GM12878 (cell line): ENCODE results near the gene GNAQ. TPM values are rescaled to one million over a fixed set of nuclear protein-coding genes. Genes with fewer than 3 reads are reported as not detected.

Source experiments
- ATAC-seq: fragments of 200-7000 bp; cut with Tn5 transposase; 3 replicates; pipeline ENCODE4 v1.9.1; 2020; ENCODE audit warnings: mild to moderate bottlenecking, moderate library complexity
- BruUV-seq: library from RNA; stranded (reverse); fragments of 400-500 nt; replicated peaks from 2 replicates; lab custom pipeline; 2021; lab: Mats Ljungman, UMichigan
- CTCF ChIA-PET: fragments of 300-600 bp; sonication (Branson Sonifier 250); formaldehyde crosslinking; extraction: SDS; loops from one replicate; lab custom pipeline; 2021; ENCODE audit warnings: inconsistent platforms; lab: Yijun Ruan, JAX
- POLR2A ChIA-PET: fragments of 350-600 bp; formaldehyde crosslinking; extraction: SDS; loops from one replicate; lab custom pipeline; 2021; ENCODE audit warnings: inconsistent platforms; lab: Charles Lee
- RAD21 ChIA-PET: fragments of 300-600 bp; sonication (Branson Sonifier 250); formaldehyde crosslinking; loops from one replicate; lab custom pipeline; 2023; ENCODE audit warnings: antibody characterized with exemption; ENCODE audit not compliant: unreplicated experiment; lab: Charles Lee
- SMC1A ChIA-PET: fragments of 300-600 bp; sonication (Branson Sonifier 250); formaldehyde crosslinking; loops from one replicate; lab custom pipeline; 2023; ENCODE audit not compliant: unreplicated experiment, uncharacterized antibody; lab: Charles Lee
- DNase-seq: peaks from one replicate; pipeline ENCODE4 v3.0.0-alpha.2; 2011; ENCODE audit warnings: low read depth, low spot score
- FAIRE-seq: peaks from 3 replicates; lab custom pipeline; 2011; peaks lifted over from hg19 to GRCh38; lab: Jason Lieb, UNC
- H2AFZ ChIP-seq: 2 replicates; pipeline ENCODE4 v1.6.0; 2011; ENCODE audit warnings: low read depth, low read length, control low read depth; ENCODE audit not compliant: control insufficient read depth
- H3K27ac ChIP-seq: 2 replicates; pipeline ENCODE4 v1.5.1; 2011; ENCODE audit warnings: control low read depth; ENCODE audit not compliant: control insufficient read depth, insufficient read depth
- H3K27me3 ChIP-seq, 2 experiments: replicated peaks in 1 of 2; 2 replicates each; pipeline versions ENCODE4 v1.6.0 to v1.6.1; 2011; ENCODE audit warnings: low read length in 1 of 2; ENCODE audit not compliant: control insufficient read depth in 2 of 2, insufficient read depth in 2 of 2
- H3K36me3 ChIP-seq, 2 experiments: 2 replicates each; pipeline ENCODE4 v1.5.1; 2011; ENCODE audit warnings: low read length in 1 of 2; ENCODE audit not compliant: control insufficient read depth in 2 of 2, insufficient read depth in 2 of 2
- H3K4me1 ChIP-seq: 2 replicates; pipeline ENCODE4 v1.6.1; 2011; ENCODE audit warnings: mild to moderate bottlenecking, low read length, moderate library complexity, mixed read lengths; ENCODE audit not compliant: control insufficient read depth, insufficient read depth
- H3K4me2 ChIP-seq: 2 replicates; pipeline ENCODE4 v1.6.0; 2011; ENCODE audit warnings: control low read depth; ENCODE audit not compliant: control insufficient read depth, insufficient read depth
- H3K4me3 ChIP-seq: fragments of 200-600 bp; sonication (generic); 2 replicates; pipeline ENCODE4 v1.5.1; 2016
- H3K79me2 ChIP-seq: 2 replicates; pipeline ENCODE4 v1.6.0; 2011; ENCODE audit warnings: low read length; ENCODE audit not compliant: control insufficient read depth, insufficient read depth
- H3K9ac ChIP-seq: 2 replicates; pipeline ENCODE4 v1.8.0; 2011; ENCODE audit warnings: low read length, control low read depth, mixed read lengths; ENCODE audit not compliant: control insufficient read depth, insufficient read depth
- H3K9me3 ChIP-seq: replicated peaks from 3 replicates; pipeline ENCODE4 v1.5.1; 2011; ENCODE audit warnings: mild to moderate bottlenecking, low read length; ENCODE audit not compliant: control insufficient read depth, insufficient read depth
- H4K20me1 ChIP-seq: 2 replicates; pipeline ENCODE4 v1.6.0; 2011; ENCODE audit not compliant: control insufficient read depth, insufficient read depth
- CEBPB ChIP-seq, 2 experiments: fragments of 150-350 bp in 1 of 2; IDR thresholded peaks; 2 replicates each; pipeline ENCODE4 v1.6.1; 2012 to 2014; ENCODE audit warnings: low read depth in 2 of 2, low read length in 2 of 2, borderline replicate concordance in 1 of 2, inconsistent platforms in 1 of 2
- JUNB ChIP-seq: IDR thresholded peaks from 2 replicates; pipeline ENCODE4 v1.6.1; 2016; ENCODE audit warnings: antibody characterized with exemption, mild to moderate bottlenecking
- PAX5 ChIP-seq: IDR thresholded peaks from 2 replicates; pipeline ENCODE4 v1.6.1; 2011; ENCODE audit warnings: low read depth, low read length, borderline replicate concordance
- POLR2A ChIP-seq: IDR thresholded peaks from 2 replicates; pipeline ENCODE4 v1.6.1; 2011; ENCODE audit warnings: low read depth, mild to moderate bottlenecking, low read length
- RAD51 ChIP-seq: fragments of 450-650 bp; IDR thresholded peaks from 2 replicates; pipeline ENCODE4 v1.6.1; 2016; ENCODE audit warnings: moderate library complexity, mild to moderate bottlenecking, inconsistent platforms
- ZBED1 ChIP-seq: IDR thresholded peaks from 2 replicates; pipeline ENCODE4 v1.6.1; 2016; ENCODE audit warnings: borderline replicate concordance
- ZNF24 ChIP-seq: fragments of 450-650 bp; IDR thresholded peaks from 2 replicates; pipeline ENCODE4 v1.6.1; 2017; ENCODE audit warnings: antibody characterized with exemption, mild to moderate bottlenecking
- WGBS: methylation state at CpG from one replicate; pipeline ENCODE4 v1.1.6; 2016; ENCODE audit warnings: low lambda C conversion rate; ENCODE audit not compliant: insufficient replicate concordance, insufficient coverage; ENCODE audit errors: missing lambda C conversion rate; 5-methylcytosine and 5-hydroxymethylcytosine counted together
- in situ Hi-C: fragments of 300-500 bp; cut with MboI; formaldehyde crosslinking; loops from 9 replicates; pipeline ENCODE4 v1.14.3; 2018; ENCODE audit warnings: mixed read lengths
- intact Hi-C: fragments of 100-400 bp; cut with micrococcal nuclease; formaldehyde crosslinking; loops from one replicate; pipeline ENCODE4 v1.14.2; 2022; ENCODE audit not compliant: unreplicated experiment
- polyA plus RNA-seq, 11 experiments: library from polyadenylated mRNA; depleted of rRNA in 4 of 11; unstranded in 6 of 11; stranded (reverse) in 5 of 11; fragments of >200 nt; fragmentation: Nextera tagmentation in 4 of 11; fragmentation: Illumina TruSeq in 1 of 11; extraction: Ambion mirVana in 4 of 11; extraction: Trizol in 1 of 11; gene quantifications; 1 replicate in 1 of 11; 2 replicates in 10 of 11; pipeline versions ENCODE4 v1.2.1 to v1.2.3, GENCODE V29; 2011 to 2016; ENCODE audit warnings: inconsistent platforms in 2 of 11, missing spikeins in 2 of 11, low read depth in 1 of 11
- total RNA-seq, 4 experiments: library from RNA; depleted of rRNA in 3 of 4; stranded (reverse); fragments of >200 nt in 3 of 4; fragmentation: Illumina TruSeq in 1 of 4; extraction: Trizol in 1 of 4; gene quantifications; 2 replicates each; pipeline versions ENCODE4 v1.2.1 to v1.2.3, GENCODE V29; 2013 to 2021
- TF ChIP-seq, protein P1 (sequence below): IDR thresholded peaks from 2 replicates; pipeline ENCODE4 v1.6.1; 2012; ENCODE audit warnings: low read depth, low read length, improper control_type of control experiment

GNAQ gene
- total and polyA plus RNA-seq, 10 of the 15 experiments (the other 5 are each of a cell fraction or from before 2014, with no cell fraction given): 0.15 to 47.2 (median 0.49) TPM

DNA sequence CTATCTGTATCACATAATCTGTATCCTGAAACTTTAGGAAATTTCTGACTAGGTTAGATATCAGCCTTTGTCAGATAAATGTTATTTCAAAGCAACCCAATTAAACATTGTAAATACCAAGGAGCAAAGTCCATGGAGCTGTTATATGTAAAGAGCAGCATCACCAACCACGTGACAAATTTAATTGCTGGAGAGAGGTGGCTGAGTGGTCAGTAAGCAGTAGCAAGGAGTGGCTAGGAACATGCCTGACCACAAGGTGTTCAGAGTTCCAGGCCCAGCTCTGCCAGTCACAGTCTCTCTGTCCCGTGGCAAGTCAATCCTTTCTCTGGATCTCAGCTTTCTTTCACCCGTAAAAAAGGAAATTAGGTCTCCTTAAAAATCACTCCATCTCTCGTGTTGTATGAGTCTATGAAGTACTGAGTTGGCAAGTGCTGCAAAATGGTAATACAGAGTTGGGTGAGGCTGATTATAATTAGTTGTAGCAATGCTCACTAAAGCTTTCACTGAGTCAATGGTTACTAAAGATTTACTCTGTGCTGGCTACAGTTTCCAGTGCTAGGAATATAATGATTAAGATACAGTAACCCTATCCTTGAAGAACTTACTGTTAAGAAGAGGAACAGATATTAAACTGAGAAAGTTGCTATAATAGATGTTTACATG lies 166.1 kb downstream of the GNAQ start:
- BruUV-seq: no TSS peak
- intact Hi-C loops (loop anchor here (5.0 kb wide), 1 partner anchor 257 kb away; no protein-coding TSS in a partner anchor), in situ Hi-C loops (no loop called here)
- WGBS: 9% methylated on average over 4 of the region's 4 CpGs
- H3K4me2 ChIP-seq: no peak overlapping the region
- no peaks in the 10 kb centered on the region for H3K79me2 ChIP-seq
- no peak overlapping the region for H3K27ac ChIP-seq
- H3K9me3 ChIP-seq: no peaks in the 10 kb centered on the region
- H2AFZ ChIP-seq: no peak overlapping the region
- no peaks in the 10 kb centered on the region for H3K27me3 ChIP-seq
- SMC1A ChIA-PET: interaction anchor here (0.7 to 4.4 kb wide), 35 partner anchors 8 to 254 kb away, joined by 3 to 45 read pairs (median 4); no protein-coding TSS in a partner anchor
- H4K20me1 ChIP-seq: no peaks in the 10 kb centered on the region
- CTCF ChIA-PET: interaction anchor here (0.6 to 3.2 kb wide), 24 partner anchors 11 to 260 kb away, joined by 3 to 40 read pairs (median 4); no protein-coding TSS in a partner anchor
- RAD21 ChIA-PET: interaction anchor here (0.7 to 4.3 kb wide), 22 partner anchors 9 to 259 kb away, joined by 3 to 33 read pairs (median 4); no protein-coding TSS in a partner anchor
- no peaks in the 10 kb centered on the region for H3K36me3 ChIP-seq
- ATAC-seq (peak; percentile 52; the same call in 2 of the 3 replicates), DNase-seq (no peak), FAIRE-seq (peak; percentile 59)
- TF ChIP-seq JUNB (no peak), RAD51 (peak; percentile 77), ZNF24 (no peak), CEBPB (IDR thresholded peaks at IDR 0.05; ENCODE audit: borderline replicate concordance in 1 of 2, low read depth in 2 of 2, low read length in 2 of 2) (no peak), ZBED1 (no peak), POLR2A (no peak), PAX5 (no peak)
- TF ChIP-seq, protein P1, sequence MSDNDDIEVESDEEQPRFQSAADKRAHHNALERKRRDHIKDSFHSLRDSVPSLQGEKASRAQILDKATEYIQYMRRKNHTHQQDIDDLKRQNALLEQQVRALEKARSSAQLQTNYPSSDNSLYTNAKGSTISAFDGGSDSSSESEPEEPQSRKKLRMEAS: no peak
- no peak overlapping the region for H3K9ac ChIP-seq
- POLR2A ChIA-PET: interaction anchor here (1.0 to 2.8 kb wide), 2 partner anchors 27 to 124 kb away, joined by 4 to 11 read pairs; no protein-coding TSS in a partner anchor
- no peaks in the 10 kb centered on the region for H3K4me1 ChIP-seq
- H3K4me3 ChIP-seq: no peak overlapping the region
